ENCODE data around the gene TMEM130. TPM values are rescaled to one million over a fixed set of nuclear protein-coding genes. Genes with fewer than 3 reads are reported as not detected.

The TMEM130 gene
- total RNA-seq, 6 donors from 2014 or later, result 0.30 to 10.2 (median 2.7) TPM

DNA sequence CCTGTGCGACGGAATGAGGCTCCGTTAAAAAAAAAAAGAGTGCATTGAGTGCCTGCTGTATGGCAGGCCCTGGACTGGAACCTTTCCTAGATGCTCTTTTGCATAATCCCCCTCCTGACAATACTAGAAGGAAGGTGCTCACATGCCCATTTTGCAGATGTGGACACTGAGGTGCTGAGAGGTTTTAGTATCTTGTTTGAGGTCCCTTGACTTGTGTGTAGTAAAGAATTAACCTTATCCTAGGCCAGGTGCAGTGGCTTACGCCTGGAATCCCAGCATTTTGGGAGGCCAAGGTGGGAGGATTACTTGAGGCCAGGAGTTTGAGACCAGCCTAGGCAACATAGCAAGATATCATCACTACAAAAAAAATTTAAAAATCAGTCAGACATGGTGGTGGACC, 46.6 kb downstream of the TMEM130 start:
- no peak for ATAC-seq (ENCODE audit: low FRiP score in 2 of 2)
- H3K9me3 ChIP-seq, result no peaks in the 10 kb centered on the region
- H3K27ac ChIP-seq, result no peak overlapping the region
- H3K4me1 ChIP-seq, result no peaks in the 10 kb centered on the region
- H3K4me3 ChIP-seq, result no peak overlapping the region
- TF ChIP-seq, protein P1, sequence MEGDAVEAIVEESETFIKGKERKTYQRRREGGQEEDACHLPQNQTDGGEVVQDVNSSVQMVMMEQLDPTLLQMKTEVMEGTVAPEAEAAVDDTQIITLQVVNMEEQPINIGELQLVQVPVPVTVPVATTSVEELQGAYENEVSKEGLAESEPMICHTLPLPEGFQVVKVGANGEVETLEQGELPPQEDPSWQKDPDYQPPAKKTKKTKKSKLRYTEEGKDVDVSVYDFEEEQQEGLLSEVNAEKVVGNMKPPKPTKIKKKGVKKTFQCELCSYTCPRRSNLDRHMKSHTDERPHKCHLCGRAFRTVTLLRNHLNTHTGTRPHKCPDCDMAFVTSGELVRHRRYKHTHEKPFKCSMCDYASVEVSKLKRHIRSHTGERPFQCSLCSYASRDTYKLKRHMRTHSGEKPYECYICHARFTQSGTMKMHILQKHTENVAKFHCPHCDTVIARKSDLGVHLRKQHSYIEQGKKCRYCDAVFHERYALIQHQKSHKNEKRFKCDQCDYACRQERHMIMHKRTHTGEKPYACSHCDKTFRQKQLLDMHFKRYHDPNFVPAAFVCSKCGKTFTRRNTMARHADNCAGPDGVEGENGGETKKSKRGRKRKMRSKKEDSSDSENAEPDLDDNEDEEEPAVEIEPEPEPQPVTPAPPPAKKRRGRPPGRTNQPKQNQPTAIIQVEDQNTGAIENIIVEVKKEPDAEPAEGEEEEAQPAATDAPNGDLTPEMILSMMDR (IDR thresholded peaks at IDR 0.05), result no peak
- TF ChIP-seq POLR2A (IDR thresholded peaks at IDR 0.05) (no peak), EP300 (IDR thresholded peaks at IDR 0.05) (no peak), POLR2AphosphoS5 (IDR thresholded peaks at IDR 0.05) (no peak)
- H3K36me3 ChIP-seq, result no peaks in the 10 kb centered on the region
- H3K27me3 ChIP-seq, result no peaks in the 10 kb centered on the region
- no peak for DNase-seq
- WGBS, 2 donors, result 85 to 92% methylated on average over 4 of the region's 4 CpGs

DNA sequence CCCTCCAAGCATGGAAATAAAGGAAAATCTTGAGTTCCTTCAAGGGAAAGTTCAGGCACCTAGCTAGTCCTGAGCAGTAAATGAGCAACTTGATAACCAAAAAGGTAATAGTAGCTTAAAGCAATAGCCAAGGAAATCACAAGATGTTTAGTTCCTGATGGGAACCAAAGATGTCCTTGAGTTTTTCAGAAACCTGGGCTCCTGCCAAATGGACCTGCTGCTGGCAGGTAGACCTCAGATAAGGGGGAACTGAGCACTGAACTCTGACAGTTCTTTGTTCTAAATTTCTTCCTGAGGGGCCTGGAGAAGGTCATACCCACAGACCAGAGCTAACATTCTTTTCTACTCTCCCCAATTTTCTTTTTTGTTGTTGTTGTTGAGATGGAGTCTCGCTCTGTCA, 48.5 kb downstream of the TMEM130 start:
- ATAC-seq (ENCODE audit: low FRiP score in 2 of 2) (no peak), DNase-seq (no peak)
- TF ChIP-seq EP300 (IDR thresholded peaks at IDR 0.05), result no peak
- TF ChIP-seq POLR2A (IDR thresholded peaks at IDR 0.05), result no peak
- TF ChIP-seq, protein P1 (IDR thresholded peaks at IDR 0.05), result no peak
- no peak for TF ChIP-seq POLR2AphosphoS5 (IDR thresholded peaks at IDR 0.05)
- Histone ChIP-seq H3K27ac (no peak overlapping the region), H3K36me3 (no peaks in the 10 kb centered on the region), H3K4me1 (no peaks in the 10 kb centered on the region), H3K9me3 (no peaks in the 10 kb centered on the region), H3K4me3 (no peak overlapping the region), H3K27me3 (no peaks in the 10 kb centered on the region)
- WGBS, 2 donors, result 79 to 95% methylated on average over 1 of the region's 1 CpG

DNA sequence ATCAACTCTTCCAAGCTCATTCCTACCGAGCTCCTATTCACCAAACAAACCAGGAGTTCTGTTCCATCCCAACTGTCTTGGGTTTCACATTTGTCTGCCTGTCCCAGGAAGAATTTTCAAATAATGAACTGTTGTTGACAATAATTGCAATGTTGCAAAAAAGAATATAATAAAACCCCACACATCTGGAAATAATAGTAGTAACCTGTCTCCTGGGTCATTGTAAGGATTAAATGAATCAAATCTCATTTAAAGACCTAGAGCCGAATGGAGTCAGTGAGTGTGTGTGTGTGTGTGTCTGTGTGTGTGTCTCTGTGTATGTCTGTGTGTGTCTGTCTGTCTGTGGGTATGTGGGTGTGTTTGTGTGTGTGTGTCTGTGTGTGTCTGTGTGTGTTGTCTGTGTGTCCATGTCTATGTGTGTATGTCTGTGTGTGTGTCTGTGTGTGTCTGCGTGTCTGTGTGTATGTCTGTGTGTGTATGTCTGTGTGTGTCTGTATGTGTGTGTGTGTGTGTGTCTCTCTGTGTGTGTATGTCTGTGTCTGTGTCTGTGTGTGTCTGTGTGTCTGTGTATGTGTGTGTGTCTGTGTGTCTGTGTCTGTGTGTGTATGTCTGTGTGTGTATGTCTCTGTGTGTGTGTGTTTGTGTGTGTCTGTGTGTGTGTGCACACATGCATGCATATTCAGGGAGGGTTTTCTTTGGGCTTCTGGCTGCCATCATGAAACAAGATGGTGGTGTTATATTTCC, 52.7 kb downstream of the TMEM130 start:
- TF ChIP-seq EP300 (IDR thresholded peaks at IDR 0.05) (no peak), POLR2AphosphoS5 (IDR thresholded peaks at IDR 0.05) (no peak), POLR2A (IDR thresholded peaks at IDR 0.05) (no peak)
- TF ChIP-seq, protein P1 (IDR thresholded peaks at IDR 0.05), result no peak
- H3K4me1 ChIP-seq, result no peaks in the 10 kb centered on the region

DNA sequence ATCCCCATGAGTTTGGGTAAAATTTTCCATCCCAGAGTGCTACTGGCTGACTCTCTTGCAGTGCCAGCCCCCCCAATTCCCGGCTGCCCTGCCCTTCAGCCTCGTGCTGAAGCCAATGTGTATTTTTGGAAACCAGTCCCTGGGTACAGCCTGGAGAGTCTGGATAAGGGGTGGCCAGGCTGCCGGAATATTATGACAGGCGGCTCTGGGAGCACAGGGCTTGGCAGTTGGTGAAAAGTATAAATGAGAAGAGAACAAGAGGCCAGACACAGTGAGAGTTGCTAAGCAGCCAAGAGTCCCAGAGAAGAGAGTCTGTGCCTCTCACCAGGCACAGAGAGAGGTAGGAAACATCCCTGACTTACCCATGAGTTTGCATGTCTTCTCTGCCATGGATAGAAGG, 53.6 kb downstream of the TMEM130 start:
- Histone ChIP-seq H3K4me1 (no peaks in the 10 kb centered on the region), H3K27ac (no peak overlapping the region), H3K9me3 (no peaks in the 10 kb centered on the region), H3K36me3 (no peaks in the 10 kb centered on the region), H3K4me3 (no peak overlapping the region), H3K27me3 (no peaks in the 10 kb centered on the region)
- ATAC-seq (ENCODE audit: low FRiP score in 2 of 2), result no peak
- no peak for DNase-seq
- no peak for TF ChIP-seq POLR2AphosphoS5 (IDR thresholded peaks at IDR 0.05)
- no peak for TF ChIP-seq EP300 (IDR thresholded peaks at IDR 0.05)
- TF ChIP-seq POLR2A (IDR thresholded peaks at IDR 0.05), result no peak
- TF ChIP-seq, protein P1 (IDR thresholded peaks at IDR 0.05), result no peak
- WGBS, 2 donors, result 75 to 76% methylated on average over 4 of the region's 4 CpGs

More for the DNA sequence above, 52.7 kb downstream of the TMEM130 start:
- no peak for ATAC-seq (ENCODE audit: low FRiP score in 2 of 2)
- H3K36me3 ChIP-seq, result no peaks in the 10 kb centered on the region
- WGBS, 2 donors, result 81 to 83% methylated on average over 3 of the region's 3 CpGs
- H3K4me3 ChIP-seq, result no peak overlapping the region
- no peaks in the 10 kb centered on the region for H3K27me3 ChIP-seq
- H3K9me3 ChIP-seq, result no peaks in the 10 kb centered on the region
- no peak overlapping the region for H3K27ac ChIP-seq
- DNase-seq, result no peak

DNA sequence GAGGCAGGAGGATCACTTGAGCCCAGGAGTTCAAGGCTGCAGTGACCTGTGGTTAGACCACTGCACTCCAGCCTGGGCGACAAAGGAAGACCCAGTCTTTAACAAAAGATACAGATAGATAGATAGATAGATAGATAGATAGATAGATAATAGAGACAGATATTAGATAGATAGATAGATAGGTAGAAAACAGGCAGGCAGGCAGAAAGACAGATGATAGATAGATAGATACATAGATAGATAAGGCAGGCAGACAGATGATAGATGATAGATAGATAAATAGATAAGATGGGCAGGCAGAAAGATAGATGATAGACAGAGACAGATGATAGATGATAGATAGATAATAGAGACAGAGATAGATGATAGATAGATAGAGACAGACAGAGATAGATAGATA, 54.5 kb downstream of the TMEM130 start:
- no peaks in the 10 kb centered on the region for H3K9me3 ChIP-seq
- H3K27ac ChIP-seq, result no peak overlapping the region
- TF ChIP-seq POLR2AphosphoS5 (IDR thresholded peaks at IDR 0.05) (no peak), POLR2A (IDR thresholded peaks at IDR 0.05) (no peak), EP300 (IDR thresholded peaks at IDR 0.05) (no peak)
- TF ChIP-seq, protein P1 (IDR thresholded peaks at IDR 0.05), result no peak
- no peaks in the 10 kb centered on the region for H3K36me3 ChIP-seq
- WGBS, 2 donors, result 67 to 78% methylated on average over 1 of the region's 1 CpG
- ATAC-seq (ENCODE audit: low FRiP score in 2 of 2) (no peak), DNase-seq (no peak)
- H3K4me3 ChIP-seq, result no peak overlapping the region
- H3K27me3 ChIP-seq, result no peaks in the 10 kb centered on the region
- H3K4me1 ChIP-seq, result no peaks in the 10 kb centered on the region

All from upper lobe of left lung (tissue), 6 donors.